ENCODE results near the gene IL17RA.

The IL17RA gene

GRCh38 chr22:17109976-17110375 lies 25.2 kb downstream of the IL17RA start:
- Histone ChIP-seq H2BK120ac (ENCODE audit: low read depth, low read length) (no peak overlapping the region), H3K79me1 (ENCODE audit: low read length) (no peaks in the 10 kb centered on the region), H4K5ac (ENCODE audit: low read length) (no peak overlapping the region), H2BK5ac (ENCODE audit: low read length) (no peak overlapping the region), H3K79me2 (ENCODE audit: control insufficient read depth, insufficient read depth, low read length) (no peaks in the 10 kb centered on the region), H3K4ac (ENCODE audit: low read depth, low read length) (no peak overlapping the region), H3K4me2 (ENCODE audit: low read length) (no peak overlapping the region), H3K56ac (ENCODE audit: low read length) (no peak overlapping the region), H4K8ac (ENCODE audit: low read depth, low read length) (no peak overlapping the region), H3K9ac (ENCODE audit: low read length) (no peak overlapping the region), H3K27me3 (ENCODE audit: insufficient read depth, low read length, poor library complexity) (no peaks in the 10 kb centered on the region), H3K4me1 (ENCODE audit: control insufficient read depth, low read depth, low read length) (no peaks in the 10 kb centered on the region), H3K4me3 (ENCODE audit: low read length) (no peak overlapping the region), H2AK5ac (ENCODE audit: low read length) (no peak overlapping the region), H3K18ac (ENCODE audit: low read length) (no peak overlapping the region), H3K23ac (ENCODE audit: low read length) (no peak overlapping the region), H3K36me3 (ENCODE audit: control insufficient read depth, insufficient read depth, low read length) (peaks cover 3% of the 10 kb centered on the region), H3K27ac (ENCODE audit: low read depth, low read length) (no peak overlapping the region), H2BK15ac (replicated peaks; ENCODE audit: low read depth) (no peak overlapping the region)
- WGBS (ENCODE audit: extremely low coverage, insufficient coverage, low lambda C conversion rate) = no CpG with 5 or more reads among the region's 16 CpGs
- no peak for DNase-seq

DNA sequence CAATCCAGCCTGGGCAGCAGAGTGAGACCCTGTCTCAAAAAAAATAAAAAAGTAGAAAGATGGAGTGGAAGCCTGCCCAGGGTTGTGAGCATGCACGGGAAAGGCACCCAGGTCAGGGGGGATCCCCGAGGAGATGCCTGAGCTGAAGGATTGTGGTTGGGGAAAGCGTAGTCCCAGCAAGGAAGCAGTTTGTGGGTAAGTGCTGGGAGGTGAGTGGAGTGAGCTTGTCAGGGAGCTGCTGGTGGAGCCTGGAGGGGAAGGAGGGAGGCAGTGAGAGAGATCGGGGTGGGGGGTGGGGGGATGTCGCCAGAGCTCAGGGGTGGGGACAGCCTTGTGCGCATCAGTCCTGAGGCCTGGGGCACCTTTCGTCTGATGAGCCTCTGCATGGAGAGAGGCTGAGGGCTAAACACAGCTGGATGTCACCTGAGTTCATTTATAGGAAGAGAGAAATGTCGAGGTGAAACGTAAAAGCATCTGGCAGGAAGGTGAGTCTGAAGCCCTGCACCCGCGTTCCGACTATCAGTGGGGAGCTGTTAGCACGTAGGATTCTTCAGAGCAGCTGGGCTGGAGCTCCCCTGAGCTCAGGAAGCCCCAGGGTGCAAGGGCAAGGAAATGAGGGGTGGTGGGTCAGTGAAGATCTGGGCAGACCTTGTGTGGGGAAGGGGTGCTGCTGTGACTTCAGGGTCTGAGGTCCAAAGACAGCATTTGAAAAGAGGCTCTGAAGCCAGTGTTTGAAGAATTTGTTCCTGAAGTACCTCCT lies 26.2 kb downstream of the IL17RA start:
- no peak overlapping the region for H3K18ac ChIP-seq (ENCODE audit: low read length)
- no peak overlapping the region for H3K4me3 ChIP-seq (ENCODE audit: low read length)

DNA sequence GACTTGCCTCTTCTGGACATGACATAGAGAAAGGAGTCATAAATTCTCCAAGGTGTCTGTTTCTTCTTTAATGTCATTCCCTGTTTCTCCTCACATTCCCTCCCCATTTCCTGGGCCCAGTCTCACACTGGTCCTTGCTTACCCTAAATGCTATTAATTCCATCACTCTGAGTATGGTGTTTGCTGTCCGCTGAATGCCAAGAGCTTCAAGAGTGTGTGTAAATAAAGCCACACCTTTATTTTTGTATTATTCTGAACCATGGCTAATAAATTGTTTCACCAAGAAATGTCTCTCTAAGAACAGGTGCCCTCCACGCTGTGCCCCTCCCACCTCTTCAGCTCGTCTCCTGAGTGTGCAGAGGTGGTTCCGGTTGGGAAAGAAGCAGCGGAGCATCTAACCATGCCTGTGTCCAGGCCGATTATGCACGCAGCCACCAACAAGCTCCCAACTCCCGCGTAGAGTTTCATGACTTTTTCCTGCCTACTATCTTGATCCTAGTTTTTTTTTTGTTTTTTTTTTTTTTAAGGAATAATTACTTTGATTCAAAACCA lies 27.8 kb downstream of the IL17RA start:
- Histone ChIP-seq H3K4me1 (ENCODE audit: control insufficient read depth, low read depth, low read length) (peaks cover 7% of the 10 kb centered on the region), H2AK5ac (ENCODE audit: low read length) (no peak overlapping the region), H3K27ac (ENCODE audit: low read depth, low read length) (no peak overlapping the region), H3K79me1 (ENCODE audit: low read length) (no peaks in the 10 kb centered on the region), H3K9ac (ENCODE audit: low read length) (no peak overlapping the region), H2BK15ac (replicated peaks; ENCODE audit: low read depth) (no peak overlapping the region), H3K4me2 (ENCODE audit: low read length) (no peak overlapping the region), H3K27me3 (ENCODE audit: insufficient read depth, low read length, poor library complexity) (no peaks in the 10 kb centered on the region), H4K5ac (ENCODE audit: low read length) (no peak overlapping the region), H3K79me2 (ENCODE audit: control insufficient read depth, insufficient read depth, low read length) (no peaks in the 10 kb centered on the region), H2BK5ac (ENCODE audit: low read length) (no peak overlapping the region), H3K23ac (ENCODE audit: low read length) (no peak overlapping the region), H3K4ac (ENCODE audit: low read depth, low read length) (no peak overlapping the region), H2BK120ac (ENCODE audit: low read depth, low read length) (no peak overlapping the region), H3K56ac (ENCODE audit: low read length) (no peak overlapping the region), H3K36me3 (ENCODE audit: control insufficient read depth, insufficient read depth, low read length) (no peaks in the 10 kb centered on the region), H4K8ac (ENCODE audit: low read depth, low read length) (no peak overlapping the region), H3K18ac (ENCODE audit: low read length) (no peak overlapping the region), H3K4me3 (ENCODE audit: low read length) (no peak overlapping the region)
- WGBS (ENCODE audit: extremely low coverage, insufficient coverage, low lambda C conversion rate) = no CpG with 5 or more reads among the region's 9 CpGs
- no peak for DNase-seq

More for the DNA sequence above, 26.2 kb downstream of the IL17RA start:
- no CpG with 5 or more reads among the region's 13 CpGs for WGBS (ENCODE audit: extremely low coverage, insufficient coverage, low lambda C conversion rate)
- Histone ChIP-seq H4K5ac (ENCODE audit: low read length) (no peak overlapping the region), H2BK15ac (replicated peaks; ENCODE audit: low read depth) (no peak overlapping the region), H2BK120ac (ENCODE audit: low read depth, low read length) (no peak overlapping the region), H3K4me1 (ENCODE audit: control insufficient read depth, low read depth, low read length) (no peaks in the 10 kb centered on the region), H3K79me1 (ENCODE audit: low read length) (no peaks in the 10 kb centered on the region), H3K36me3 (ENCODE audit: control insufficient read depth, insufficient read depth, low read length) (no peaks in the 10 kb centered on the region), H3K4ac (ENCODE audit: low read depth, low read length) (no peak overlapping the region), H3K27ac (ENCODE audit: low read depth, low read length) (no peak overlapping the region), H2BK5ac (ENCODE audit: low read length) (no peak overlapping the region), H3K9ac (ENCODE audit: low read length) (no peak overlapping the region), H3K27me3 (ENCODE audit: insufficient read depth, low read length, poor library complexity) (no peaks in the 10 kb centered on the region), H3K4me2 (ENCODE audit: low read length) (no peak overlapping the region), H4K8ac (ENCODE audit: low read depth, low read length) (no peak overlapping the region), H3K56ac (ENCODE audit: low read length) (no peak overlapping the region), H3K79me2 (ENCODE audit: control insufficient read depth, insufficient read depth, low read length) (no peaks in the 10 kb centered on the region), H3K23ac (ENCODE audit: low read length) (no peak overlapping the region), H2AK5ac (ENCODE audit: low read length) (no peak overlapping the region)
- no peak for DNase-seq

- Histone ChIP-seq H3K27me3 (ENCODE audit: insufficient read depth, low read length, poor library complexity) (no peaks in the 10 kb centered on the region), H3K18ac (ENCODE audit: low read length) (no peak overlapping the region), H2BK120ac (ENCODE audit: low read depth, low read length) (no peak overlapping the region), H2BK5ac (ENCODE audit: low read length) (no peak overlapping the region), H3K4me1 (ENCODE audit: control insufficient read depth, low read depth, low read length) (peaks cover 15% of the 10 kb centered on the region), H4K5ac (ENCODE audit: low read length) (no peak overlapping the region), H3K79me1 (ENCODE audit: low read length) (no peaks in the 10 kb centered on the region), H3K36me3 (ENCODE audit: control insufficient read depth, insufficient read depth, low read length) (no peaks in the 10 kb centered on the region), H3K4me2 (ENCODE audit: low read length) (no peak overlapping the region), H3K23ac (ENCODE audit: low read length) (no peak overlapping the region), H3K4me3 (ENCODE audit: low read length) (no peak overlapping the region), H3K56ac (ENCODE audit: low read length) (no peak overlapping the region), H3K79me2 (ENCODE audit: control insufficient read depth, insufficient read depth, low read length) (no peaks in the 10 kb centered on the region), H2BK15ac (replicated peaks; ENCODE audit: low read depth) (no peak overlapping the region), H3K27ac (ENCODE audit: low read depth, low read length) (no peak overlapping the region), H4K8ac (ENCODE audit: low read depth, low read length) (no peak overlapping the region), H3K4ac (ENCODE audit: low read depth, low read length) (no peak overlapping the region), H2AK5ac (ENCODE audit: low read length) (no peak overlapping the region), H3K9ac (ENCODE audit: low read length) (no peak overlapping the region)
- whole genome bisulfite sequencing (ENCODE audit: extremely low coverage, insufficient coverage, low lambda C conversion rate) = no CpG with 5 or more reads among the region's 8 CpGs
- DNase-seq = no peak
Observed at GRCh38 chr22:17113600-17113999, 28.8 kb downstream of the IL17RA start.

GRCh38 chr22:17114173-17114897 lies 29.5 kb downstream of the IL17RA start:
- Histone ChIP-seq H4K5ac (ENCODE audit: low read length) (no peak overlapping the region), H3K18ac (ENCODE audit: low read length) (no peak overlapping the region), H2BK5ac (ENCODE audit: low read length) (no peak overlapping the region), H3K36me3 (ENCODE audit: control insufficient read depth, insufficient read depth, low read length) (no peaks in the 10 kb centered on the region), H3K79me1 (ENCODE audit: low read length) (no peaks in the 10 kb centered on the region), H3K9ac (ENCODE audit: low read length) (no peak overlapping the region), H3K79me2 (ENCODE audit: control insufficient read depth, insufficient read depth, low read length) (no peaks in the 10 kb centered on the region), H3K4me1 (ENCODE audit: control insufficient read depth, low read depth, low read length) (peaks cover 15% of the 10 kb centered on the region), H3K56ac (ENCODE audit: low read length) (no peak overlapping the region), H3K27ac (ENCODE audit: low read depth, low read length) (no peak overlapping the region), H3K4me2 (ENCODE audit: low read length) (no peak overlapping the region), H3K23ac (ENCODE audit: low read length) (peak overlapping the region; percentile 67), H3K4ac (ENCODE audit: low read depth, low read length) (no peak overlapping the region), H2BK15ac (replicated peaks; ENCODE audit: low read depth) (no peak overlapping the region), H2AK5ac (ENCODE audit: low read length) (no peak overlapping the region), H3K27me3 (ENCODE audit: insufficient read depth, low read length, poor library complexity) (no peaks in the 10 kb centered on the region), H3K4me3 (ENCODE audit: low read length) (no peak overlapping the region), H4K8ac (ENCODE audit: low read depth, low read length) (no peak overlapping the region), H2BK120ac (ENCODE audit: low read depth, low read length) (no peak overlapping the region)
- DNase-seq = no peak
- no CpG with 5 or more reads among the region's 13 CpGs for WGBS (ENCODE audit: extremely low coverage, insufficient coverage, low lambda C conversion rate)

All from mesendoderm (in vitro differentiated cells).